Neural cell (in vitro differentiated cells): ENCODE data around the gene ATL1.
"Not testable (repeated sequence)": the region's sequence is repeated elsewhere in the genome, so short reads cannot be mapped to it uniquely, and the experiment has no call there.

Source experiments
- CTCF ChIP-seq: fragments of 450-650 bp; IDR thresholded peaks from 2 replicates; pipeline ENCODE4 v1.5.1; 2014; ENCODE audit warnings: antibody characterized with exemption, mild to moderate bottlenecking, moderate library complexity; ENCODE audit not compliant: poor library complexity, severe bottlenecking
- EP300 ChIP-seq: fragments of 450-650 bp; conservative IDR thresholded peaks from 2 replicates; pipeline ENCODE4 v1.6.1; 2014; ENCODE audit warnings: antibody characterized with exemption, mild to moderate bottlenecking, moderate library complexity; ENCODE audit not compliant: poor library complexity, severe bottlenecking
- POLR2AphosphoS5 ChIP-seq: IDR thresholded peaks from 2 replicates; pipeline ENCODE4 v1.6.1; 2012
- RAD21 ChIP-seq: fragments of 450-650 bp; conservative IDR thresholded peaks from 2 replicates; pipeline ENCODE4 v1.6.1; 2014; ENCODE audit warnings: antibody characterized with exemption, mild to moderate bottlenecking, moderate library complexity
- TF ChIP-seq, protein P1 (sequence below): IDR thresholded peaks from 2 replicates; pipeline ENCODE4 v1.6.1; 2012; ENCODE audit warnings: borderline replicate concordance

DNA sequence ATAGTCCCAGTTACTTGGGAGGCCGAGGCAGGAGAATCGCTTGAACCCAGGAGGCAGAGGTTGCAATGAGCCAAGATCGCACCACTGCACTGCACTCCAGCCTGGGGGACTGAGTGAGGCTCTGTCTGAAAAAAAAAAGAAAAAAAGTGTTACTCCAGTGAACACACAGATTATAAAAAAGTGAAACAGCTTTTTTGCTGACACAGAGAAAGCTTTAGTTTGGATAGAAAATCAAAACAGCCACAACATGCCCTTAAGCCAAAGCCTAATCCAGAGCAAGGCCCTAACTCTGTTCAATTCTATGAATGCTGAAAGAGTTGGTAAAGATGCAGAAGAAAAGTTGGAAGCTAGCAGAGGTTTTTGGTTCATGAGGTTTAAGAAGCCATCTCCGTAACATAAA is 65.0 kb downstream of the ATL1 start:
- not testable (repeated sequence) for TF ChIP-seq POLR2AphosphoS5, CTCF, RAD21, EP300
- TF ChIP-seq, protein P1, sequence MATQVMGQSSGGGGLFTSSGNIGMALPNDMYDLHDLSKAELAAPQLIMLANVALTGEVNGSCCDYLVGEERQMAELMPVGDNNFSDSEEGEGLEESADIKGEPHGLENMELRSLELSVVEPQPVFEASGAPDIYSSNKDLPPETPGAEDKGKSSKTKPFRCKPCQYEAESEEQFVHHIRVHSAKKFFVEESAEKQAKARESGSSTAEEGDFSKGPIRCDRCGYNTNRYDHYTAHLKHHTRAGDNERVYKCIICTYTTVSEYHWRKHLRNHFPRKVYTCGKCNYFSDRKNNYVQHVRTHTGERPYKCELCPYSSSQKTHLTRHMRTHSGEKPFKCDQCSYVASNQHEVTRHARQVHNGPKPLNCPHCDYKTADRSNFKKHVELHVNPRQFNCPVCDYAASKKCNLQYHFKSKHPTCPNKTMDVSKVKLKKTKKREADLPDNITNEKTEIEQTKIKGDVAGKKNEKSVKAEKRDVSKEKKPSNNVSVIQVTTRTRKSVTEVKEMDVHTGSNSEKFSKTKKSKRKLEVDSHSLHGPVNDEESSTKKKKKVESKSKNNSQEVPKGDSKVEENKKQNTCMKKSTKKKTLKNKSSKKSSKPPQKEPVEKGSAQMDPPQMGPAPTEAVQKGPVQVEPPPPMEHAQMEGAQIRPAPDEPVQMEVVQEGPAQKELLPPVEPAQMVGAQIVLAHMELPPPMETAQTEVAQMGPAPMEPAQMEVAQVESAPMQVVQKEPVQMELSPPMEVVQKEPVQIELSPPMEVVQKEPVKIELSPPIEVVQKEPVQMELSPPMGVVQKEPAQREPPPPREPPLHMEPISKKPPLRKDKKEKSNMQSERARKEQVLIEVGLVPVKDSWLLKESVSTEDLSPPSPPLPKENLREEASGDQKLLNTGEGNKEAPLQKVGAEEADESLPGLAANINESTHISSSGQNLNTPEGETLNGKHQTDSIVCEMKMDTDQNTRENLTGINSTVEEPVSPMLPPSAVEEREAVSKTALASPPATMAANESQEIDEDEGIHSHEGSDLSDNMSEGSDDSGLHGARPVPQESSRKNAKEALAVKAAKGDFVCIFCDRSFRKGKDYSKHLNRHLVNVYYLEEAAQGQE, result not testable (repeated sequence)
